SKM-1 treated with dmso at 0.1 percent for 144 hours (cell line): ENCODE data around the gene STYK1.
A peak's percentile ranks its signal among the peaks of the same experiment; 100 is the strongest.
"Not testable (repeated sequence)": the region's sequence is repeated elsewhere in the genome, so short reads cannot be mapped to it uniquely, and the experiment has no call there.

ENCODE experiments used
- DNase-seq: peaks from one replicate; lab custom pipeline; 2025; ENCODE audit not compliant: unreplicated experiment; lab: John Stamatoyannopoulos, UW

The STYK1 gene

GRCh38 chr12:10623131-10623530 lies 50.7 kb downstream of the STYK1 start:
- no peak for DNase-seq

GRCh38 chr12:10621278-10621677 lies 52.6 kb downstream of the STYK1 start:
- DNase-seq: no peak

GRCh38 chr12:10620078-10620779 lies 53.6 kb downstream of the STYK1 start:
- DNase-seq: no peak

GRCh38 chr12:10618338-10618987 lies 55.4 kb downstream of the STYK1 start:
- no peak for DNase-seq

- no peak for DNase-seq
Measured at GRCh38 chr12:10617863-10618262, 56.0 kb downstream of the STYK1 start.

GRCh38 chr12:10615532-10615931 lies 58.3 kb downstream of the STYK1 start:
- no peak for DNase-seq

- DNase-seq: no peak
Measured at GRCh38 chr12:10614056-10614370, 59.8 kb downstream of the STYK1 start.

GRCh38 chr12:10613349-10614055 lies 60.4 kb downstream of the STYK1 start, which contains the start of gene MAGOHB:
MAGOHB (minus strand) TSS chr12:10613609; CDS start chr12:10613532, 77 bp downstream.
- peak; percentile 72 for DNase-seq

- no peak for DNase-seq
Measured at GRCh38 chr12:10612984-10613348, 60.9 kb downstream of the STYK1 start.

- no peak for DNase-seq
Measured at GRCh38 chr12:10612110-10612509, 61.7 kb downstream of the STYK1 start.

GRCh38 chr12:10611258-10611657 lies 62.6 kb downstream of the STYK1 start:
- not testable (repeated sequence) for DNase-seq

- no peak for DNase-seq
Measured at GRCh38 chr12:10610188-10610587, 63.7 kb downstream of the STYK1 start.

GRCh38 chr12:10607885-10608458 lies 65.9 kb downstream of the STYK1 start:
- DNase-seq: no peak

GRCh38 chr12:10601860-10602259 lies 72.0 kb downstream of the STYK1 start:
- no peak for DNase-seq

GRCh38 chr12:10600988-10601387 lies 72.9 kb downstream of the STYK1 start:
- no peak for DNase-seq

- no peak for DNase-seq
Measured at GRCh38 chr12:10595881-10596280, 78.0 kb downstream of the STYK1 start.

- DNase-seq: no peak
Measured at GRCh38 chr12:10590966-10591365, 82.9 kb downstream of the STYK1 start.

- no peak for DNase-seq
Measured at GRCh38 chr12:10584415-10584814, 89.4 kb downstream of the STYK1 start.

- no peak for DNase-seq
Measured at GRCh38 chr12:10582704-10583103, 91.1 kb downstream of the STYK1 start.

GRCh38 chr12:10582133-10582532 lies 91.7 kb downstream of the STYK1 start:
- DNase-seq: not testable (repeated sequence)

- no peak for DNase-seq
Measured at GRCh38 chr12:10574307-10574706, 99.5 kb downstream of the STYK1 start.

- not testable (repeated sequence) for DNase-seq
Measured at GRCh38 chr12:10572021-10572490, 101.8 kb downstream of the STYK1 start.
